Glomerular visceral epithelial cell (primary cell): ENCODE results near the gene ERICH2.
A peak's percentile ranks its signal among the peaks of the same experiment; 100 is the strongest.

Source experiments
- DNase-seq: peaks from one replicate; pipeline ENCODE4 v3.0.0-alpha.2; 2016; ENCODE audit errors: extremely low spot score

ERICH2 gene

DNA sequence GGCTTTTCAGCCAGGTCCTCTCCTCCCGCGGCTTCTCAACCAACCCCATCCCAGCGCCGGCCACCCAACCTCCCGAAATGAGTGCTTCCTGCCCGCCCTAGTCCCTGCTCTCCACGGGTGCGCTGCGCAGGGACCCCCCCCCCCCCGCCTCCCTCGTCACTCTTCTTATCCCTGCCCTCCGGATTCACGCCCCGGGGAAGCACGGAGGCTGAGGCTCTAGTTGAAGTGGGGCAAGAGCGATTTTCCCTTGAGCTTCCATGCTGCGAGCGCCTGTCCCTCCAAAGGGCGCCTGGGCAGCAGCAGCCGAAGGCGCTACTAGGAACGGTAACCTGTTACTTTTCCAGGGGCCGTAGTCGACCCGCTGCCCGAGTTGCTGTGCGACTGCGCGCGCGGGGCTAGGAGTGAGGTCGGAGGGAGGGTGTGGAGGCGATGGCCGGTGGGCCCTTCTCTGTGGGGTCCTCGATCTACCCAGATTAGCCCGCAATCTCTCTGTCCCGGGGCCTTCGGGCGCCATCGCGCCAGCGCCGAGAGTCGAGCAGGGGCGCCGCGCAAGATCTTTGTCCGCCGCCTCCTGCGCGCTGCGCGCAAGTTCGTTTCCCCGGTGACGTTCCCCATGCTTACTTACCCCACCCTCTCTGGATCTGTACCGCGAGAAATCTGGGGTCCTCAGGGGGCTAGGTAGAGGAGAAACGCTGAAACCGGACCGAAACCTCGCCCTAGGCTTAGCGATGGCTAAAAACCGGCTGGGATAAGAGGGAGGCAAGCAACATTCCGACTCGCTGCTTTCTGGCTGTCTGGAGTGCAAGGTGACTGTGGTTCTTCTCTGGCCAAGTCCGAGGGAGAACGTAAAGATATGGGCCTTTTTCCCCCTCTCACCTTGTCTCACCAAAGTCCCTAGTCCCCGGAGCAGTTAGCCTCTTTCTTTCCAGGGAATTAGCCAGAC is 47.2 kb downstream of the ERICH2 start:
- peak; percentile 42 for DNase-seq

DNA sequence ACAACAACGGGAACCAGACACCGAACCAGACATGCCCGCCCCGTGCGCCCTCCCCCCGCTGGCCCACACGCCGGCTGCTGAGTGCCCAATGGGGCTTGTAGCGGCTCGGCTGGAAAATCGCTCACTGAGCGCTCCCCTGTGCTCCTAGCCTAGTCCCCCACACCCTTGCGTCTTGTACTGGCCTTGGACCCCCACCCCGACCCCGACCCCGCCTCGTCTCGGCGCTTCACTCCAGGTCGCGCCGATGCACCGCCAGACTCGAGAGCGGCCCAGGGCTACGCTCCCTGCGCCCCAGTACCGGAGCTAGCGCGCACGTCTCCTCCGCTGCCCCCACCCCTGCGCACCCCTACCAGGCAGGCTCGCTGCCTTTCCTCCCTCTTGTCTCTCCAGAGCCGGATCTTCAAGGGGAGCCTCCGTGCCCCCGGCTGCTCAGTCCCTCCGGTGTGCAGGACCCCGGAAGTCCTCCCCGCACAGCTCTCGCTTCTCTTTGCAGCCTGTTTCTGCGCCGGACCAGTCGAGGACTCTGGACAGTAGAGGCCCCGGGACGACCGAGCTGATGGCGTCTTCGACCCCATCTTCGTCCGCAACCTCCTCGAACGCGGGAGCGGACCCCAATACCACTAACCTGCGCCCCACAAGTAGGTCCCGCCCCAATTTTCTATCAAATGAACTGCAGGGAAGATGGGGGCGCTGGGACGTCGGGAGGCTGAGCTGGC is 48.0 kb downstream of the ERICH2 start:
- no peak for DNase-seq

DNA sequence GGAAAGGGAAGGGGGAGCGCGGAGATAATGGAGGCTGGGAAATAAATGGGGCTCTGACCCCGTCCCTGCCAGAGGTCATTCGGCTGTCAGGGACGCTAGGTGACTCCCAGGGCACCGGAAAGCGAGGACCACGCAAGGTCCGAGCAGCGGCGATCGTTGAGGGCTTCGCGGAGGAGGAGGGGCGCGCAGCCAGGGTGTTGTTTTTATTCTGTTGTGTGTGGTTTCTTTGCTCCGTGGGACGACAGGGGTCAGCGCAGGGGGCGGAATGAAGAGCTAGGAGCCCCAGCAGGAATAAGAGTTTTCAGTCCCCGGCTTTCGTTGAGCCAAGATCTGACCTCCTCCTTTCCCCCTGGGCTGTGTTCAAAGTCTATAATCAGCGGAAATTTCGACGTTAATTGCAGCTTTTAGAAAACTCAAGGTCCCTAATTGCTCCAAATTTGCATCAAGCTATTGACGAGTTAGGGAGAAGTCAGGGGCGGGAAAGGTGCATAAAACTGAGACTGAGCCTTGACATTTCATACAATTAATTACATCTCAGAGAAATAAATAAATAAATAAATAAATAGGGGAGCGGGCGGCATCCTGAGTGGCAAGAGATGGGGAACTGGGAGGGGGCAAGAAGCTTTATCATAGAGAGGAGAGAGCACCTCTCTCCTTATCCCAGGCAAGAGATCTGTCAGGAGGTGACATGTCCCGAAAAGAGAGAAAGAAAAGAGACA is 48.7 kb downstream of the ERICH2 start:
- DNase-seq, result no peak

DNA sequence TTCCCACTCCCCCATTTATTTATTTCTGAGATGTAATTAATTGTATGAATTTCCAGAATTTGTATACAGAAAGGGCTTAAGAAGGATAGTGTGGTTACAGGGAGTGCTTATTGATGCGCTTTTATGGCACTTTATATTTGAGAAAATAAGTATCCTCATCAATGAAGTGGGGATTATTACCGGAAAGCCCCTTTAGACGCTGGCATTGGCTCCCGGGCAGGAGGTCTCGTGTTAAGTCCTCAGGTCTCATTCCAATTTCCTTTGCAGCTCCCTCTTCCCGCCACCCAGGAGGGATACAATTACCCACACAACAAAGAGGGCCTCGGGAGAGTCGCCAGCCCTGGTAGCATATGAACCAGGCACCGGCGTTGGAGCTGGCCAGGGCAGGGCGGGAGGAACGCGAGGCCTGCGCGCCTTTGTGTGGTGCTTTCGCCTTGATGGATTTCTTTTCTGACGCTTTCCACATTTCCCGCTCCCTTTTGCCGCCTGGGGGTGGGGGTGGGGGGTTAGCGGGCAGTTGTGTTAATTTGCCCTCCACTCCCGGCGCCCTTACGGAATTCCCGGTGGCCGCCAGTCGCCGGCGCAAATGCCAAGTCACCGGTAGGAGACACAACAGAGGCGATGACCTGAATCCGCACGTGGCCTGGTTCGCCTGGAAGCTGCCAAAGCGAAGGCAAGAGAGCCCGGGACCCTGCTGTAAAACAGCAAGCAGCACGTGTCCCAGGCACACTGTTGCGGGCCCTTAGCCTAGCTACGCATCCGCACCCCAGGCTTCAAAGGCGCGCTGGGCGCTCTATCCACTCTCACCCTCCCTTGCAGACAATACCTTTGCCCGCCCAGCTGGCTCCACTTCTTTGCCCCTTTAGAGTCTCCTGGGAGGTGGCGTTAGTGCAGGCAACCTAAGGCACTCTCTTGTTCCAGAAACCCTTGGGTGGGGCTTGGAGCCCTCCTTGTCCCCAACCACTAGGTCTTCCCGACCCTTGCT is 49.8 kb downstream of the ERICH2 start:
- no peak for DNase-seq

DNA sequence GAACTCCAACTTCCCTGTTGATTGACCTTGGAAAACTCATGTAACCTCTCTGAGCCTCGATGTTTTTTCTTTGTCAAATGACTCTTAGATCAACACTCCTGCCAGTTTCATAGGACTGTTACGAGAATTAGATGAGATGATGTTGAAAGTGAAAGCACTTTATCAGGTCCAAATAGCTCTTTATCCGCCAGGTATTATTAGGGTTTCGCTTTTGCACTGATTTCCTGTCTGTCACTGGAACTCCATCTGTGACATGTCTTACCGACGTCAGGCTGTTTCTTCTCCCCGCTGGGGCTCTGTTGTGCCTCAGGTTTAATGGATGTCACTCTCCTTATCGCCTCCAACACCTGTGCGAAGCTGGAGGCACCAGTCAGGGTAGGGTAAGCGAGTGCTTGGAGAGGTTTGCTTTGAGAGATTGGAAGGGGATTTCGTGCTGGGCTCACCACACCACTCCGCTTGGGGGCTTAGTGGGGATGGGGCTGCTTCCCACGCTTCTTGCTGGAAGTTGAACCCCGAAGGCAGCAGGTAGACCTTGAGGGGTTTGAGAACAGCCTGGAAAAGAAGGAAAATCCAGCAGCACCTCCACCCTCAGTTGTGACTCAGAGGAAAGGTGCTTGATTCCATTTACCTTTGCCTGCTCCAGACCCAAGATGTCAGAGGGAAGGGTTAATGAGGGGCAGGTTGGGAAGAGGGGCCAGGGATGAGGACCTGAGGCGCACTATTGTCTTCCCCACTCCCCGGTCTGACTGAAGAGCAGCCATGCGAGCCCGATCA is 50.8 kb downstream of the ERICH2 start:
- DNase-seq, result no peak

DNA sequence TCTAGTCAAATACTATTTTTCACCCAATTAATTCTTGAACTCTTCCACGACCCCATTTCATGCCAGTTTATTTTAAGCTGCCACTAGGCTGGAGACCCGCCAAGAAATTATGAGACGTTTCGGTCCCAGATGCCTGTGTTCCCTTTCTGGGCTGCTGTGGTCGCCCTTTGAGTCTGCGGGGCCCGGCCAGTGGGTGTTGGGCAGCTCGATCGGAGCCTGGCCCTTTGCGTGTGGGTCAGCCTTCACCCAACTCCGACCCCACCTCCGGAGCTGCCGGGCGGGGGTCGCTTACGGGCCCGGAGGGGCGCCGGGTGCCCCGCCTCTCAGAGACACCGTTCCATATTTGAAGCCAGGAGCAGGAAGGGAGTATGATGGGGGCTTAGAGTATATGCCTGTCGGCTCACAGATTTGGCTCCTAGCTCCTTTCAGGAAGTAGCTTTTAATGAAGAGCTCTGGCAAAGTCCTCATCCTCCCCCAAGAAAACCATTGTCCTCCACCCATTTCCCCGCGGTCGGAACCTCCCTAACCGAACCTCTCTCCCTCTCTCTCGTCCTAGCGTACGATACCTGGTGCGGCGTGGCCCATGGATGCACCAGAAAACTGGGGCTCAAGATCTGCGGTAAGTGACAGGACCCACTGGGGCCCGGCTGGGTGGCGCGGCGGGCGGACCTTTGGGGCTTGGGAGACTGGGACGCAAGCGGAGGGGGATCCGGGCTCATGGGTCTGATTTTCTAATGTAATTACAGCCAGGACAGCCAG is 51.5 kb downstream of the ERICH2 start:
- DNase-seq, result no peak

DNA sequence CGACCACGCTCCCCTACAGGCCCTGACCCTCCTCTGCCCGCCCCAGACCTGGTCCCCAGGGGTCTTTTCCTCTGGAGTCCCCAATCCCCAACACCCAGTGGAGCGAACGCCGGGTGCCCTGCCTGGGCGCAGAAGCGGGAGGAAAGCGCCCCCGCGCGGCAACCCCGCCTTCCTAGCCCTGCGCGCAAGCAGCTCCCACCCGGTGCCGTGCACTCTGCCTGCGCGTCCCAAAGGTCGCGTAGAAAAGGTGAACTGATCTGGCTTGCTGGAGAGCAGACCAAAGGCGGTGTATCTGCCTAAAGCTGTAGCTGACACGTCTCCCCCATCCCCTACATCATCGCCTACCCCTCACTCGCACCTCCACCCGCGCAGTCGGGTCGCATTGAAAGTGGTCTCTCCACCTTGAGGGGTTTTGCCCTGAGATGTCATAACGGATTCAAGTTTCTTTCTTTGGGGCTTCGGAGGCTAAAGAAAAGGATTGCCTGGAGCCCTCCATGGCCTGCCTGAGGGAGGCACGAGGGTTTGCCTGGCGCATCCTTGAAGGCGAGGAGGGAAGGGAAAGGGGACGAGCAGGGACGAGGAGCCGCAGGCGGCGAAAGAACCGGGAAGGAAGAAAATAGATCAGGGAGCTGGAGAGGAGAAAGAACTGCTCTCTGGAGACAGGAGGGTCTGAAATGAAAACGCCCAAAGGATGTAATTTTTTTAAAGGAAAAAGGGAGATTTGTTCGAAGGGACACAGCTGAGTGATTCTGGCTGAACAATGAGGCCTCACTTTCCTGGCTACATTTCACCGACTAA is 52.3 kb downstream of the ERICH2 start:
- no peak for DNase-seq

DNA sequence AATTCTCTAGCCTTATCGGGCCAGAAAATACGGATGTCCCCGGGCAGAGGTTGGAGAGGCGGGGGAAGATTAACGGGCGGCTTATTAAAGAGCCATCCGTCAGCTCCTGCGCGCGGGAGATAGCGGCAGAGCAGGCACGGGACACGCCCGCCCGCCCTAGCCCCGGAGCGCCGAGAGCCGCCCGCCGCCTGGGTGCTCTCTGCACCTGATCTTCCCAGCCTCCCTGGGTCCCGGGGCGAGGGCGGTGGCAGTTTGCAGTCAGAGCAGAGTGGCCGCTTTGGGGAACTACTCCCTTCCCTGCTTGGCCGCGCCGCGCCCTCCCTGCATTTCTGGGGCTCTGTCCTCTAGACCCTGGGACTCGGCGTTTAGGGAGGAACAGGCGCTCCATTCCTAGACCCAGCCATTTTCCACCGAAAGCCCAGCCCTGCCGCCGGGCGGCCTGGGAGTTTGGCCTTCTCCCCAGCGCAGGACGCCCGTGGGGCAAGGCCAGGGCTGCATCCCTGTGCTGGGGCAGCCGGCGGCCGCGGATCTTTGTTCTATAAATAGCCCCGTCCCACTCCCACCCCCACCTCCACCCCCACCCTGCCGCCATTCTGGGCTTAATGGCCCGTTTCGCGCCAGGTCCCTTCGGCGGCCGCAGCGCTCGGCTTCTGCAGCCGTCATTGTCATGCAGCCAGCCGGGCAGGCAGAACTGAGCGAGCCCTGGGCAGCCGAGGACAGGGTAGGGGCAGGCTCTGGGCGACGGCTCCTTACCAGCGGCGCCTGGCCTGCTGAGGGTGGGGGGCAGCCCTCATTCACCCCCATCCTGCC is 53.1 kb downstream of the ERICH2 start:
- DNase-seq, result no peak

DNA sequence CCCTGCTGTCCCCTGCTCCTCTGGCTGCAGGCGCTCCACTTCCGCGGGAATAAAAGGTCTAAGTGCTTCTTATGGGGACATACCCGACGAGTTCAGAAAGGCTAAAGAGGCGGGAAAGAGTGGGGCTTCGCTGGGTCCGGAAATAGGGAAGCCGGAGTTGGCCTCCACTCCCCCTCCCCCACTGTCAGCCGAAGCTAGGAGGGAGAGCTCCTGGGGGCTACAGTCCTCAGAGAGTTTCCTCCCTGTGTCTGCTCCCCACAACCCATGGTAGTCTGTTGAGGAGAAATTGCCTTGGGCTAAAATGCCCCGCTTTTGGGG is 53.7 kb downstream of the ERICH2 start:
- DNase-seq, result no peak

DNA sequence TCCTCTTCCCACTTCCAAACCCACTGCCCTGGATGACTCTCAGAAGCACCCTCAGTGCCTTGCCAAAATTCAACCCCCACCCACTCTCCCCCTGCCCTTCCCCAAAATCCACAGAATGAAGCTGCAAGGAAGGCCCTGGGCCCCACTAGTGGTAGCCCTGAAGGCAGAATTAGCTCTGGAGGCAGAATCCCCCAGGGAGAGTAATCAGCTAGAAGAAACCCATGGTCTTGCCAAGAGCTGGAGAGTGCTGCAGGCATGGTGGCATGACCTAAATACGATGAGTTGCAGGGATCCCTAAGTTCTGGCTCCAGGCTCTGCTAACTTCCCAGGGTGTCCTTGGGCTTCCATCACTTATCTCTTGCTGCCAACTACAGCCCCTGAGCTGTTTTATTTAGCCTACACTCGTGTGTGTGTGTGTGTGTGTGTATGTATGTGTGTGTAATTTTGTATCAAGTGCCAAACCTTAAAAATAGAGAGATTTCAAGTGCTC is 54.4 kb downstream of the ERICH2 start:
- no peak for DNase-seq

DNA sequence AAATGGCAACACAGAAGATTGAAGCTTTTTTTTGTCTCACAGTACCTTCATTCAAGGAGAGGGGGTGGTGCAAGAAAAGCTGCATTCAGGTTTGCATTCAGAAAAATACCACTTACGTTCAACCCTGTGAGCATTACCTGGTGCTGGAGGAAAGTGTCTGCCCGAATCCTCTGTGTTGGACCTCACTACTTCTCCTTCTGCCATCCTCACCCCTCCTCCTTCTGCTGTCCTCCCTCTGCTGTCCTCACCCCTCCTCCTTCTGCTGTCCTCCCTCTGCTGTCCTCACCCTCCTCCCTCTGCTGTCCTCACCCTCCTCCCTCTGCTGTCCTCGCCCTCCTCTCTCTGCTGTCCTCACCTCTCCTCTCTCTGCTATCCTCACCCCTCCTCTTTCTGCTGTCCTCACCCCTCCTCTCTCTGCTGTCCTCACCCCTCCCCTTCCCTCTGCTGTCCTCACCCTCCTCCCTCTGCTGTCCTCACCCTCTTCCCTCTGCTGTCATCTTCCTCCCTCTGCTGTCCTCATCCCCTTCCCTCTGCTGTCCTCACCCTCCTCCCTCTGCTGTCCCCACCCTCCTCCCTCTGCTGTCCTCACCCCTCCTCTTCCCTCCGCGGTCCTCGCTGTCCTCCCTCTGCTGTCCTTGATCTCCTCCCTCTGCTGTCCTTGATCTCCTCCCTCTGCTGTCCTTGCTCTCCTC is 57.8 kb downstream of the ERICH2 start:
- DNase-seq, result no peak

DNA sequence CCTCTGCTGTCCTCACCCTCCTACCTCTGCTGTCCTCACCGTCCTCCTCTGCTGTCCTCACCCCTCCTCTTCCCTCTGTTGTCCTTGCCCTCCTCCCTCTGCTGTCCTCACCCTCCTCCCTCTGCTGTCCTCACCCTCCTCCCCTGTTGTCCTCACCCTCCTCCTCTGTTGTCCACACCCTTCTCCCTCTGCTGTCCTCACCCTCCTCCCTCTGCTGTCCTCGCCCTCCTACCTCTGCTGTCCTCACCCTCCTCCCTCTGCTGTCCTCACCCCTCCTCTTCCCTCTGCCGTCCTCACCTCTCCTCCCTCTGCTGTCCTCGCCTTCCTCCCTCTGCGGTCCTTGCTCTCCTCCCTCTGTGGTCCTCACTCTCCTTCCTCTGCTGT is 58.3 kb downstream of the ERICH2 start:
- DNase-seq, result no peak

DNA sequence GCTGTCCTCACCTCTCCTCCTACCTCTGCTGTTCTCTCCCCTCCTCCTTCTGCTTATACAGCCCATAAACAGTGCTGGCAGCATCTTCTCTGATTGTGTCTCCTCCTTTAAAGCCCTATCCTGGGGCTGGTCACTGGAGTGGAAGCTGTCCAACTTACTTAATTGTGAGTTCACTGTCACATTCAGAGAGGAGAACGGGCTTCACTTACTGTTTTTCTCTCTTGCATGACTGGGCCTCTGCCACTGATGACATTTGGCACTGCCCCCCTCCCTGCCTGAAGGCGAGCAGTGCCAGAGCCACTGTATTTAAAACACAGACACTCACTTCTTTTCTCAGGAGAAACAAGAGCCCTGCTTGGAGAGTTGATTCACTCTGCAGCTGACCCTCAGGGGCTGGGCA is 58.9 kb downstream of the ERICH2 start:
- DNase-seq, result no peak

DNA sequence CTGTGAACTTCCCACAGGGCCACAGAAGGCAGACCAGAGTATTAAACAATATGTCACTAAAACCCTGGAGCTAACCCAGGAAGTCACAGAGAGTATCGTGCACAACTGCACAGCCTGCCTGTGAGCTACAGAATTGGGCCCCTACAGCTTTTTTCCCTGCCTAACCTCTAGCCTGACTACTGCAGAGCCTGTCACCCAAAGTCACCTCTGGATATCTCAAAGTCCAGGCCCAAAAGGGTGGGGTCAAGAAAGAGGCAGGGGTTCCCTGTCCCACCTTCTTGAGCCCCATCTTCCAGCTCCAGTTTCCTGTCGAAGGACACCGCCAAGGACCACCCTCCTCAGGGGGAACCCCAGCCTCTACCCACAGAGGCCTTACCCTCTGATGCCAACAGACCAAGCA is 60.0 kb downstream of the ERICH2 start:
- DNase-seq, result no peak

DNA sequence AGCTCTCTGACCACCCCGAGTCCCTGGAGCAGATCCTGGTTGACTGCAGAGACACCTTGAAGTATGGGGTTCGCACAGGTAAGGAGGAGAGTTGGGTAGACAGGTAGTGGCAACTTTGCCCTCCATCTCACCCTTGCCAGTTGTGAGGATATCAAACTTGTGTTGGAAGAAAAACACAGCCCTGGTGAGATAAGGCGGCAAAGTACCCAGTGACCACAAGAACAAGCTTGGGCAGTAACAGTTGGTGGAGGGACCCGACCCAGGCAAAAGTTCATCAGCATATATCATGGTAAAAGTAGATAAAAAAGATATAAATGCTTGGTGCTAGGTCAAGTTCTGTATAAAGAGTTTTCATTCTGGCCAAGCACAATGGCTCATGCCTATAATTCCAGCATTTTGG is 60.9 kb downstream of the ERICH2 start:
- DNase-seq, result no peak

DNA sequence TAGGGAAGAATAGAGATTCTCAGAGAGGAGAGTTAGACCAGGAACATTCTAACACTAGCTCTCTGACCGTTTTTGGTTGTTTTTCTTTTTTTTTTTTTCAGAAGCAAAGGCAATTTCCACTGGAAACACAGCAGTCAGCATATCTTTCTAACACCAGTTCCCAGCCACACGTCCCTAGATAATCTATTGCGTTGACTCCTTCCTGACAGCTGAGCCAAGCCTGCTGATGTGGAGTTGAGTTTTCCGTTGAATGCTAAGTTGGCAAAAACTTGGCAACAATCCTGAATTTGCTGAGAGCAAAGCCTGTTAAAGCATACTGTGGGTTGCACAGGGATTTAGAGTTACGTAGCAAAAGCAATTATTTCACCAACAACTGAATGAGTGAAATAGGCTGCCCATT is 65.8 kb downstream of the ERICH2 start:
- no peak for DNase-seq

DNA sequence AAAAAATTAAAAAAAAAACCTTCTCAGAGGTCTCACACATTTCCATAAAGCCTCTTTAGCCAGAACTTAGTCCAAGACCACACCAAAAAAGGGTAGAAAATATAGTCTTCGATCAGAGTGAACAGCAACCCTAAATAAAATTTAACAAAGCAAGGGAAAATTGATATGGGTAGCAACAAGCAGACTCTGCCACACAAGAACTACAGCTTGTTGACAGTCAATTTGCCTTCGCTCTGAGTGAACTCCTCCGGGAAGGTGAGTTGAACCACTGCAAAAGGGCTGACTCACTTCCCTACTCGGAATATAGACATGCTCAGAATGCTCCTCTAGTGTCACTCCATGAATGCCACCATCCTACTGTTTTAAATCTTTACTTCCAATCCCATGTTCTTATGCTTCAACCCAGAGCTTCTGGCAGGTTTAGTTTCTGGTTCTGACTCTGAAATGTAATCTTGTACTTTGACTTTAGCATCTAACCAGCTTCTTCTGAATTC is 70.6 kb downstream of the ERICH2 start:
- no peak for DNase-seq
